HG03196 (cell line): ENCODE measurements around the gene ASIC2.

ENCODE experiments used
- ATAC-seq: cut with Tn5 transposase; IDR thresholded peaks from one replicate; pipeline ENCODE4 v1.9.1; 2021; ENCODE audit not compliant: unreplicated experiment

Gene ASIC2

GRCh38 chr17:33288954-33289353 lies 4.1 kb downstream of the ASIC2 start:
- no peak for ATAC-seq

GRCh38 chr17:33287096-33287725 lies 5.9 kb downstream of the ASIC2 start:
- no peak for ATAC-seq

DNA sequence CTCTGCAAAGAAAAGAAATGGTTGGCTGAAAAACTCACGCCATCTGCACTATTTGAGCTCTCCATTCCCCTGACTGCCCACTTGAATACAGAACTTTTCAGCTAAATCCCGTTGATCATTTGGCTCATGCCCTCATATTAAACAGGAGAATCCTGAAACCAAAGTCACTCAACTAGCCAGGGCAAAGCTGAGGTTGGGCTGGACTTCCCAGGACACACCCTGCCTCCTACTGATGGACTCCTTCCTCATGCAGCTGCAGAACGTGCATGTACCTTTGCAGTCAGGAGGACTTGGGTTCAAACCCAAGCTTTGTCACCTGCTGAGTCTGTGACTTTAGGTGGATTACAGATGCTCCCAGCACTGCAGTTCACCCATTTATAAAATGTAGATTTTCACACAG lies 7.7 kb downstream of the ASIC2 start:
- no peak for ATAC-seq

GRCh38 chr17:33284022-33284421 lies 9.1 kb downstream of the ASIC2 start:
- ATAC-seq: no peak

- no peak for ATAC-seq
Observed at GRCh38 chr17:33280162-33280943, 12.7 kb downstream of the ASIC2 start.

DNA sequence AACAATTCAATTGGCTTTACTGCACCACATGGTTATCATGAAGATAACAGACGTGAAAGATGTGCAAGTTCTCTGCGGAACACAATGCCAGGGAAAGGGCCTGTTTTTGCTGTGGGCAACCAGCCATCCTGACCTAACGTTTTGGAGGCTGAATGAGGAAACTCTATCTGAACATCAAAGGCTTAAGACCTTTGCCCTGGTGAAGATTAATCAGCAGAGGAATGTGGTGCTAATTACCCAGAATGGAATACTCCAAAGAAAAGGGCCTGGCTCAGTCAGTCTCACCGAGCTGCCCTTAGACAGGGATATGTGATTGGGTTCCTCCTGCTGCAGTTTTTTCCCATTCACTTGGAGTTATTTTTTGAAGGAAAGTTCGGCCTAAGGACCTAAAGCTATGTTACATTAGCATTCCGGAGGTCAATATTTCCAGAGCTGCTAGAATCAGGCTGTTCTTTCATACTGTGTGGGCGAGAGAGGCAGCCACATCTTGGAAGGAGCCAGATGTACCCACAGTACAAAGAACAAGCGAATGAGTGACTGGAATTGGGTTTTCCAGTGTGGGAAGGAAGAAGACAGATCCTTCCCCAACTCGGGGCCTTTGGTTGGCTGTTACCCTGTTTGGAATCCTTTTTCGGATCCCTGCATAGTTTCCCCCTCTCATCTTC lies 15.5 kb downstream of the ASIC2 start:
- ATAC-seq: no peak

DNA sequence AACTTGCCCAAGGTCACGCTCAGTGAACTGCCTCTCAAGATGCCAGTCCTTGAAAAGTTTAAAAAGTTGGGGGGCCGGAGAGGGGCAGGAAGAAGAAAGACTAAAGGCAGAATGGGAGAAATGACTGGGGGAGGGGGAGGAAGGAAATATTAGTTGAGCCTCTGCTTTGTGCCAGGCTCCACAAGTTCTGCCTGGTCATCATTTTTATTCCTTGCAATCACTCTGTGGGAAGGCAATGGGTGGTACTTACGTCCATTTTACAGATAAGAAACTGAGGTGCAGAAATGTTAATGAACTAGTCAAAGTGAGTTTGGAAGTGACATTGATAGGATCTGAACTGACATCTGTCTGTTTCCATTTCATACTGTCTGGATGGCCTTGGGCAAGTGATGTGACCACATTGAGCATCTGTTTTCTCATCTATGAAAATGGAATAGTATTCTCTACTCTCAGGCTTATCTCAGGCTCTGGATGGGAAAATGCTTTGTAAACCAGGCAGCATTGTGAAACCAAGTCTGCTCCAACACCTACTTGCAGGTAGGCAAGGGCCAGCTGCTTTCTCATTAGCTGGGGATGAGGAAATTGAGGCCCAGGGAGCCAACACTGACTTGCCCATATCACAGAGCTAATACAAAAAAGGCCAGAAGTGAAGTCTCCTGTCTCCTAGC lies 19.2 kb downstream of the ASIC2 start:
- no peak for ATAC-seq

- ATAC-seq: no peak
Observed at GRCh38 chr17:33273271-33273670, 19.8 kb downstream of the ASIC2 start.

DNA sequence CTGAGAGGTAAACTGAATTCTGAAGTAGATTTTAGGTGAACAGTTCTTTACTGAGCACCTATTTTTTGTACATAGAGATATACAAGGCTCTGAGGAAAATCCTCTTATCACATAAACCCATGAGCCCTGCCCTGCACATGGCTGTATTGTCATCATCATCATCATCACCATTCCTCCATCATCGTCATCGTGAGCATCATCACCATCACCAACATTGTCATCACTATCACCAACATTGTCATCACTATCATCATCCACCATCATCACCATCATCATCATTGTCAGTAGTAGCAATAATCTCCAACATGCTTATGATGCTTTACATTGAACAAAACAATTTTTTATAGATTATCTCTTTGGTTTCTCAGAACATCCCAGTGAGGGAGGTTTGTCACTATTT lies 20.7 kb downstream of the ASIC2 start:
- no peak for ATAC-seq

GRCh38 chr17:33269337-33270060 lies 23.6 kb downstream of the ASIC2 start:
- ATAC-seq: no peak

DNA sequence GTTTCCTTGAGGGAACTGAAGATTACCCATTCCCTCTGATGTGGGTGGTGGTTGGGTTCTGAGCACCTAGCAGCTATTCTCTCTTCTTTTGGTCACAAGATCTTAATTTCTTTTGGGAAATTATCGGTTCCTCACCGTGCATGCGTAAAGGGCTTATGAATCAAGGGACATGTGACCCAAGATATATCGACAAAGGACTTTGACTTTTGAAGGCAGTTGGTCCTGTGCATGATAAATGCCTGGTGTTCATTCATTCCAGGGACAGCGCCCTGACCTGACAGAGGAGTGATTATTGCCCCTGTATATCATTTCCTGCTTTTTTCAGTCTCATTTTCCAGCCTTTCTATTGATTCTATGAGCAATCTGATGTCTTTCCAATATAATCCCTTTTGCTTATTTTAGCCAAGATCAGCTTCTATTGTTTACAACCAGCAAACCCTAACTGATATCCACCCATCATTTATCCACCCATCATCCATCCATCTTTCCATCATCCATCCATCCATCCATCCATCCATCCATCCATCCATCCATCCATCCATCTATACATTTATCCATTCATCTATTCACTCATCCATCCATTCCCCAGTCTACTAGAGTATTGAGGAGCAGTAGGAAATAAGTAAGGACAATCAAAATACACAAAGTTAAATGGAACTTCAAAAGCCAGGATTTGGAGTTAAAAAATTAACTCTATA lies 25.1 kb downstream of the ASIC2 start:
- no peak for ATAC-seq

DNA sequence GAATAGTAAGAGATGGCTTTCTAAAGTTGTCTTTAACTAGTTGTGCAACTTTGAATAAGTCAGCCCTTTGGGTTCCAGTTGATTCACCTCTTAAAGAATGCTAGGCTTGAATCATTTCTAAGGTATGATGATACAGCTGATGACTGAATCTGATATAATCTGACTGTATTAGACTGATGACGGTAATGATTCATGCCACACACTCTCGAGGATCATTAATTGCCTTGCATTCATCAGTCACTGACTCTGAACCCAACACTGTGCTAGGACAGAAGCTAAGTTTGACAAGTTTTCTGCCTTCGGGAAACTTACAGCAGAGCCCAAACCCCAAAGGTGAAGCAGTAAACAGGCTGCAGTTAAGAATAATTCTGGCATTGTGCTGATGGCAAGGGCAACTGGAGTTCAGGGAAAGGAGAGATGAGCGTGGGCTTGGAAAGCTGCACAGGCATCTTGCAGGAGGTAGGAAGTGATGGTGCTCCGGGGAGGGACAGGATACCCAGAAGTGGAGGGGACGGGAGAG lies 25.8 kb downstream of the ASIC2 start:
- no peak for ATAC-seq

- no peak for ATAC-seq
Observed at GRCh38 chr17:33266611-33267010, 26.5 kb downstream of the ASIC2 start.

DNA sequence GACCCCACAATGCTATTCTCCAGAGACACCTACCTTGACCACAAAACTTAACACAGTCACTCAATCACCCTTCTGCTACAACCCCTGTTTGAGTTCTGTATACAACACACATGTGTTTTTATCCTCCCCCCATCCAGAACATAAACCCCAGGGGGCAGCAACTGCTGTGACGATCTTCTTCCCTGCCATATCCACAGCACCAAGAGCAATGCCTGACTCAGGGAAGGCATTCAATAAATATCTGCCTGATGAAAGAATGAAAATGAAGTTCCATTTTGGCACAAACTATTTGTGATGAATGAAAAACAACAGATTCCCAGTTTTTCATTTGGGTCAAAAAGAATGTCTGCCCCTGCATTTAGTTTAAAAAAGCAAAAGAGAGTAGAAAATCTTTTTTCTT lies 27.0 kb downstream of the ASIC2 start:
- ATAC-seq: no peak

GRCh38 chr17:33263396-33263795 lies 29.7 kb downstream of the ASIC2 start:
- ATAC-seq: no peak

GRCh38 chr17:33262266-33263123 lies 30.6 kb downstream of the ASIC2 start:
- no peak for ATAC-seq

- no peak for ATAC-seq
Observed at GRCh38 chr17:33261820-33262219, 31.3 kb downstream of the ASIC2 start.

- no peak for ATAC-seq
Observed at GRCh38 chr17:33260638-33261037, 32.5 kb downstream of the ASIC2 start.

- no peak for ATAC-seq
Observed at GRCh38 chr17:33258296-33258695, 34.8 kb downstream of the ASIC2 start.
